HG03103 (cell line): ENCODE data around the gene MRPS7.

Experiments
- ATAC-seq: cut with Tn5 transposase; IDR thresholded peaks from one replicate; pipeline ENCODE4 v1.9.1; 2021; ENCODE audit warnings: low read depth; ENCODE audit not compliant: unreplicated experiment

MRPS7 gene

GRCh38 chr17:75301502-75302206, 40.0 kb downstream of the MRPS7 start:
- no peak for ATAC-seq

GRCh38 chr17:75307957-75308731, 46.5 kb downstream of the MRPS7 start:
- ATAC-seq: no peak

GRCh38 chr17:75308732-75309629, 47.3 kb downstream of the MRPS7 start:
- no peak for ATAC-seq

GRCh38 chr17:75313941-75314551, 52.4 kb downstream of the MRPS7 start:
- no peak for ATAC-seq

- ATAC-seq: no peak
Measured at GRCh38 chr17:75315541-75316243, 54.0 kb downstream of the MRPS7 start.
